HG03432 (cell line): Measurements from ENCODE around the gene TMEM128.
"Not testable (repeated sequence)": the region's sequence is repeated elsewhere in the genome, so short reads cannot be mapped to it uniquely, and the experiment has no call there.

ENCODE experiments used
- ATAC-seq: cut with Tn5 transposase; IDR thresholded peaks from one replicate; pipeline ENCODE4 v1.9.1; 2021; ENCODE audit warnings: mild to moderate bottlenecking, moderate library complexity; ENCODE audit not compliant: unreplicated experiment

The TMEM128 gene

DNA sequence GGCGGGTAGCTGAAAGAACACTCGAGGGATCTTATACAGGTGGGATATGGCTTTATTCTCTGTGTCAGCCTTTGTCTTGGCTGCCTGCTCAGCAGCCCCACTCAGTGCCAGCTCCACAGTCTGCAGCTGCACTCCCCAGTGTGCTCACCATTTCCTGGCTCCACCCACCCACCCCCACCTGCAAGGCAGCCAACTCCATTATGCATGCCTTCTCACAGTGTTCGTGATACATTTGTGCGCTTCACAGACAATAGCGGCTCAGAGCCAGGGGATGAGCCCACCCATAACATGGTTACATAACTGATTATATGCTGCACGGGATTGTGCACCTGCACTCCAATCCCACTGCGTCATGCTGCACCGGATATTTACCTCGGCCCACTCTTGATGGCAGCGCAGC is 8.8 kb upstream of the TMEM128 start:
- ATAC-seq, result no peak

GRCh38 chr4:4254666-4255065 is 6.6 kb upstream of the TMEM128 start:
- no peak for ATAC-seq

DNA sequence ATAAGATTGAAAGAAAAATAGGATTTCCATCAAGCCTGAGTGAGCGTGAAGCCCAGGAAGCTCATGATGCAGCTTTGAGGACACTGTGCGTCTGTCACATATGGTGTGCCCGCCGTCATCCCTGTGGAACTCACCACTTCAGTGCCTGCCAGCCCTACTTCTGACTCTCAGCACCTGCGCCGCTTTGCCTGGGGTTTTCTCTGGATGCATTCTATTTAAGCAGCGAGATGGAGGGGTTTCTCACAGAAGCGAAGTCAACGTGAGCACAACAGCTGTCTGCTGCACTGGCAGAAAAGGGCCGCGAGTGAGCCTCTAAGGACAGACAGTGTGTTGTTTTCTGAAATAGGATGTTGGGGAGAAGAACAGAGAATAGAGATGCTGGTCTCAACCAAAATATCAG is 6.2 kb upstream of the TMEM128 start:
- ATAC-seq, result no peak

DNA sequence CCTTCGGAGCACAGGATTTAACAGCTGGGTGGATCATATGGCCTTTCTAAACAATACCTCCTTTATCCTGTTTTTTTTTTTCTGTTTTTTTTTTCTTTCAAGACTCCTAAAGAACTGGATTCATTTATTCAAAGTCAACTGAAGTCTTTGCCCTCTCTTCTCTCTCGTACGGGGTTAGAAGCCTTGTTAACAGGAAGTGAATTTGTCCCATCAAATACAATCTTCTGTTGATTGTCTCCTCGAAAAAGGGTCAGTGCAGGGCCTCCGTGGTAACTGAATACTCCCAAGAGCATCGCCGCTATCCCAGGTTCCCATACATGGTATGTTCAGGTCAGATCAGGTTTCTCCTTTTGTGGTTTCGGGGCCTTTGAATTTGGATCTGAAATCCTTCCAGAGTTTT is 1.8 kb upstream of the TMEM128 start:
- ATAC-seq, result no peak

- ATAC-seq, result not testable (repeated sequence)
These were observed 1.3 kb upstream of the TMEM128 start for GRCh38 chr4:4249342-4249741.

DNA sequence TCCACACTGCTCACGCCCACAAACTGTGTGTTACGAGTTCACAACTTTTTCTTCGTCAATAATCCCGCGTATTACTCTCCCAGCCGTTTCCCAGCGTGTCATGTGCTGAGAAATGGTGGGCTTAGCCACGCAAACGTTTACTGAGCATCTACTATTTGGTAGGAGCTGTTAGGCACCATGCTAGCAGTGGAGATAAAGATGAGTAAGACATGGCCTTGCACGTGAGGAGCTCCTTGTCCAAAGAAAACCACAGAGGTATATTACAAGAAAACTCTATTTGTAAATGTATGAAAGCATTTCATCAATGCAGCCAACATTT is 821 bp upstream of the TMEM128 start:
- ATAC-seq, result no peak

DNA sequence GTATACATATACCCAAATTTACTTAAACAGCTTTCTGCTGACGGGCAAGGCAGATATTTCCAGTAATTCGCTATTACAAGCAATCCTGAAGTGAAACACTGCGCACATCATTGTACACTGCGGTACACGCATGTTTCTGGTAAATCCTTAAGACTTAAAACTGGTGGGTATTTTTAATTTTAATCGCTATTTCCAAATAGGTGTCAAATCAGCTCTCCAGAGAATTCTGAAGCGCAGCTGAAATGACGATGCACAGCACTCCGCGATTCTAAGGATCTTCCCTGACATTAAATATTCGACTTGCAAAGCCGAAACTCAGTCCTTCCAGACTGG is 361 bp downstream of the TMEM128 start:
- peak; percentile 11 for ATAC-seq

- no peak for ATAC-seq
These were observed 2.9 kb downstream of the TMEM128 start for GRCh38 chr4:4245172-4245571.

- not testable (repeated sequence) for ATAC-seq
These were observed 8.5 kb downstream of the TMEM128 start for GRCh38 chr4:4239551-4239950.

DNA sequence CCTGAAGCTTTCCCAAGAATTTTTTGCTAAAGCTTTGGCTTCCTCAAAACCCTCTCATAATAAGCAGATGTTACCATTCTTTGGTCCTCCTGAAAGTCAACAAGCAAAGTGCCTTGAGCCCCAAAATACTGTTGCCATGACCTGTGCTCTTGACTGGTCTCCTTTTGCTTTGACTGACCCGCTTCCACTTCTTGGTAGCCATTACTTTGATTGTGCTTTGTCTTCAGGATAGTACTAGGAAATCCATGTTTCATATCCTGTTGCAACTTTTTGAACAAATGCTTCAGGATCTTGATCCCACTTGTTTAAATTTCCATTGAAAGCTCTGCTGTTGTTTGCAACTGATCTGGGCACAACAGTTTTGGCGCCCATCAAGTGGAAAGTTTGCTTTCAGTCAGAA is 14.4 kb downstream of the TMEM128 start:
- ATAC-seq, result no peak

DNA sequence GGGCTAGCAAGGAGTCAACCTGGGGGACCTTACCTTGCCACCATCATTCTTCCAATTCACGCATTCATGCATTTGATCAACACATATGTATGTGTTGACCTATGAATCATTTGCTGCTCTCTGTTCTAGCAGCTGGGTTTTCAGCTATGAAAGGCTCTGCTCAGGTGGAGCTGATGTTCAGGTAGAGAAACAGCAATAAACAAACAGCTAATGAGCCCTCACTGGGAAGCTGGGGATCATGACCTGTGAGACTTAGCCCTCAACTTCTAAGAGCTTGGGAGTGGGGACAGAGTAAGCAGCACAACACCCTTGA is 19.7 kb downstream of the TMEM128 start:
- ATAC-seq, result no peak

- ATAC-seq, result no peak
These were observed 20.3 kb downstream of the TMEM128 start for GRCh38 chr4:4227510-4228355.

DNA sequence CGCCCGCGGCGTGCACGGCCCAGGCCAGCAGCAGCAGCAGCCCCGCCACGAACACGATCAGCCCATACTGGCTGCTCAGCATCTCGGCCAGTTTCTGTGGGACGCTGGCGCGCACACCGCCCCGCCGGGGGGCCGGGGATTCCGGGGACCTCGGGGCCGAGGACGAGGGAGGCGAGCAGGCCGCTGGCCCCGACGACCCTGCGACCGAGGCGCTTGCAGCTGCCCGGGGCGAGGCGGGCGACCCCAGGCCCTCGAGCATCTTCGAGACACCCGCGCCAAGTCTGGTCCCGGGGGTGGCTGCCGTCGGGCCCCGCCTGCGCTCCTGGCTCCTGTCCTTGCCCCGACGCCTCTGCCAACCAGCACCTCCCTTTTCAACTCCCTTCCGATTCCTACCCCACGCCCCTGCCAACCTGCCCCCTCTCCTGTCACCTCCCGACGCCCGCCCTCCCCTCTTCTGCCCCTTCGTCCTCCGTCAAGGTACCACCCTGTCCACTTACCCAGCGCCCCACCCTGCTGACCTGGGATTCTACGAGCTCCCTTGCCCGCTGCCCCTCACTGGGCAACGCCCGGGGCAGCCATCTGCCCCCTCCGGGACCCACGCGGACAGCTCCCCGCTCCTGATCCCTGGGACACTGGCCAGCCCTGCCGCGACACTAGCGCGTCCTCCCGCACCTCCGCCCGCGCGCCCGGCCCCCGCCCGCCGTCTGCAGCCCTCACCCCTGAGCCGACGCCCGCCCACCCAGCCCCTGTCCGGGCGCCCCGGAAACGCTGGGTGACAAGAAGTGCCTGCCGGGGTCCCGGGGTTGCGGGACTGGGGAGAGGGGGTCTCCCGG is 21.2 kb downstream of the TMEM128 start, which contains the start of gene OTOP1:
OTOP1 (minus strand) TSS at position 324 of the 833 bp plus-strand sequence; CDS start at position 259, 65 bp downstream.
- no peak for ATAC-seq

- ATAC-seq, result no peak
These were observed 22.0 kb downstream of the TMEM128 start for GRCh38 chr4:4225915-4226605.

DNA sequence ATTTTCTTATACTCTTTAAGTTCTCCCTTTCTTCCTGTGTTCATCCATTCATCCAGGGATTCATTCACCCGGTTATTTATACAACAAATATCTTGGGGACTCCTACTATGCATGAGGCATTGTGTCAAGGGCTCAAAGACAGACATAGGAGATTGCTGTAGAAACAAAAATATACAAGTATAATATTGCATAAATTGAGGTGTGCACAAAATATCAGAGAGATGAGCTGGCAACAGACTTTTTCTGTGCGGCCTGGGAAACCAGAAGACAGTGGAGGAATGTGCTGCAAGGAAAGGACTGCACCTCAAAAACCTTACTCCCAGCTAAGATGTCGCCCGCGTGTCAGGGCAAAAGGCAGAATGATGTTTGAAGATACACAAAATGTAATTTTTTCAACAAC is 30.9 kb downstream of the TMEM128 start:
- no peak for ATAC-seq

DNA sequence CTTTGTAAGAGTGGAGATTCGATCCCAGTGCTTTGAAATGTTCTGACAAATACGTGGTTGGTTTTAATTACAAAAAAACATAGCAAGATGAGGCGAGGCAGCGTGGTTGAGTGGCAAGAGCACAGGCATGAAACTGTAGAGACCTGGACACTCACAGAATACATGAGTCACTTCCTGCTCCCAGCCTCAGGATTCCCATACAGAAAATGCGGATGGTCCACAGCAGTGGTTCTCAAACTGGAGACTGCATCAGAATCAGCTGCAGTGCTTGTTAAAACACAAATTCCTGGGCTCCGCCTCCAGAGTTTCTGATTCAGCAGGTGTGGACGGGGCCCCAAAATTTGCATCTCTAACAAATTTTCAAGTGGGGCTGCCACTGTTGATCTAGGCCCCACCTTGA is 31.4 kb downstream of the TMEM128 start:
- no peak for ATAC-seq

GRCh38 chr4:4213674-4214073 is 34.3 kb downstream of the TMEM128 start:
- ATAC-seq, result not testable (repeated sequence)

- no peak for ATAC-seq
These were observed 41.8 kb downstream of the TMEM128 start for GRCh38 chr4:4206204-4206603.

DNA sequence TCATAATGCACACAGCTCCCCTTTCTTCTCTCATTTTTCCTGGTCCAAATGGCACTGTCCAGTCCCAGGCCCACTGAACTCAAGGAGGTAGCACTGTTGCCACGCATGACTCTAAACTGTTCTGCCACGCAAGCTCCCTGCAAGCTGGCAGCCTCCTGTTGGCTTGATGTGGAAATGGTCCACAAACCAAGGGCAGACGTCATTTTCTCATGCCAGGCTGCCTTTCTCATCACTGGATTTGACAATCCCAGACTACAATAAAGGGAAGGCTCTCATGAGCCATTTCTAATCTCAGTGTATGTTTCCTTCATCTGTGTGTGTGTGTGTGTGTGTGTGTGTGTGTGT is 43.6 kb downstream of the TMEM128 start:
- no peak for ATAC-seq

DNA sequence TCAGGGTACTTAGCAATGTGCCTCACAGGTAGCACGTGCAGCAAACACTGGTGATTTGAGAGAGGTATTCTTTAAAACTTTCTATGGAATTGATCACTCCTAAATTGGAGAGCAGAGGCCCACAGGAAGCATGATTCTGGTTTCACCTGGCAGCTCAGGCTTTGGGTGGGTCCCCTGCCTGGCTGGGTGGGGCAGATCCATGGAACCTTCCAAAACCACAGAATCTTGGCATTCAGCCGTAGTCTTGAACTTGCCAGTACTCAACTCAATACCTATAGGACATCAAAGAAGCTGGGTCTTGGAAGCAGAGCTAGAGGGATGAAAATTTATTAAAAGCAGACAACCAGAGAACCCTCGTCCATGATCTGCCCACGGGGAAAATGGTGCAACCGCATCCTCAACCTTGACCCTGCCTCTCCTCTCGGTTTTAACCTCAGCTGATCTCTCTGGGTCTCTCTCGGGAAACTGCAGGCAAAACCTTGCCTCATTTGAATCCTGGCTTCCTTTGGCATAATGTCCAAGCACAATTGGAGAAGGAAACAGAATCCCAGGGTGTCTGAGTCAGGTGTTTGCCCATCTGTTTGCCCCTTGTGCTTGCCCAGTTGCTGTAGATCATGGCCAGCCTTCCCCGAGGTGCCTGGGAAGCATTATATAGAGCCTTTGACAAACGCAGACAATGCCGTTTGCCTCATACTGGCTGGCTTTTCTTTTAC is 44.2 kb downstream of the TMEM128 start:
- no peak for ATAC-seq

GRCh38 chr4:4202510-4202909 is 45.5 kb downstream of the TMEM128 start:
- no peak for ATAC-seq
